Upper lobe of left lung (tissue), 6 donors: Measurements from ENCODE around the gene PADI6. TPM values are rescaled to one million over a fixed set of nuclear protein-coding genes. Genes with fewer than 3 reads are reported as not detected.

Source experiments
- ATAC-seq, 2 donors: fragments of 200-7000 bp; cut with Tn5 transposase; one replicate each; pipeline ENCODE4 v1.9.1; 2022; ENCODE audit warnings: mild to moderate bottlenecking in 2 of 2, moderate library complexity in 2 of 2; ENCODE audit not compliant: low FRiP score in 2 of 2
- DNase-seq, 2 donors: peaks; one replicate each; pipeline ENCODE4 v3.0.0-alpha.2; 2019 to 2020
- H3K27ac ChIP-seq, 4 donors: fragments of 200-600 bp; sonication (generic); one replicate each; pipeline ENCODE4 v1.5.1; 2016 to 2019
- H3K27me3 ChIP-seq, 4 donors: fragments of 200-600 bp; sonication (generic); one replicate each; pipeline ENCODE4 v1.5.1; 2017 to 2019
- H3K36me3 ChIP-seq, 4 donors: fragments of 200-600 bp; sonication (generic); one replicate each; pipeline ENCODE4 v1.5.1; 2016 to 2019
- H3K4me1 ChIP-seq, 4 donors: fragments of 200-600 bp; sonication (generic); one replicate each; pipeline ENCODE4 v1.5.1; 2018 to 2019
- H3K4me3 ChIP-seq, 4 donors: fragments of 200-600 bp; sonication (generic); one replicate each; pipeline ENCODE4 v1.5.1; 2017 to 2019; ENCODE audit warnings: mild to moderate bottlenecking in 2 of 4, moderate library complexity in 1 of 4
- H3K9me3 ChIP-seq, 4 donors: fragments of 200-600 bp; sonication (generic); one replicate each; pipeline ENCODE4 v1.5.1; 2018 to 2019
- EP300 ChIP-seq, 4 donors: sonication (generic); formaldehyde crosslinking; IDR thresholded peaks; one replicate each; pipeline ENCODE4 v1.5.1; 2017; ENCODE audit warnings: antibody characterized with exemption in 4 of 4, control low read depth in 2 of 4
- POLR2A ChIP-seq, 4 donors: fragments of 450-650 bp; IDR thresholded peaks; one replicate each; pipeline ENCODE4 v1.5.1; 2016 to 2017; ENCODE audit warnings: antibody characterized with exemption in 4 of 4, mild to moderate bottlenecking in 2 of 4
- POLR2AphosphoS5 ChIP-seq, 2 donors: sonication (generic); formaldehyde crosslinking; IDR thresholded peaks; one replicate each; pipeline ENCODE4 v1.5.1; 2017; ENCODE audit warnings: antibody characterized with exemption in 2 of 2
- WGBS, 2 donors: methylation state at CpG; one replicate each; pipeline ENCODE4 v1.1.5; 2017 to 2018; 5-methylcytosine and 5-hydroxymethylcytosine counted together
- total RNA-seq, 6 donors: library from RNA; depleted of rRNA in 4 of 6; stranded (reverse); fragments of >200 nt in 4 of 6; gene quantifications; one replicate each; pipeline versions ENCODE4 v1.1.0 to v1.2.1, GENCODE V29; 2016 to 2021
- TF ChIP-seq, protein P1 (sequence below), 6 experiments: fragments of 450-650 bp in 4 of 6; fragments of 200-600 bp in 2 of 6; sonication (generic) in 2 of 6; IDR thresholded peaks; one replicate each; pipeline ENCODE4 v1.5.1; 2016 to 2019; ENCODE audit warnings: antibody characterized with exemption in 6 of 6
- donor health status: DM: no; HTN: no; CAD: no; lungs with moderate emphysema.
- donor health status: DM: no; HTN: yes; CAD: no; lungs with severe emphysema.

PADI6 gene
- total RNA-seq, 6 donors from 2014 or later: not detected

DNA sequence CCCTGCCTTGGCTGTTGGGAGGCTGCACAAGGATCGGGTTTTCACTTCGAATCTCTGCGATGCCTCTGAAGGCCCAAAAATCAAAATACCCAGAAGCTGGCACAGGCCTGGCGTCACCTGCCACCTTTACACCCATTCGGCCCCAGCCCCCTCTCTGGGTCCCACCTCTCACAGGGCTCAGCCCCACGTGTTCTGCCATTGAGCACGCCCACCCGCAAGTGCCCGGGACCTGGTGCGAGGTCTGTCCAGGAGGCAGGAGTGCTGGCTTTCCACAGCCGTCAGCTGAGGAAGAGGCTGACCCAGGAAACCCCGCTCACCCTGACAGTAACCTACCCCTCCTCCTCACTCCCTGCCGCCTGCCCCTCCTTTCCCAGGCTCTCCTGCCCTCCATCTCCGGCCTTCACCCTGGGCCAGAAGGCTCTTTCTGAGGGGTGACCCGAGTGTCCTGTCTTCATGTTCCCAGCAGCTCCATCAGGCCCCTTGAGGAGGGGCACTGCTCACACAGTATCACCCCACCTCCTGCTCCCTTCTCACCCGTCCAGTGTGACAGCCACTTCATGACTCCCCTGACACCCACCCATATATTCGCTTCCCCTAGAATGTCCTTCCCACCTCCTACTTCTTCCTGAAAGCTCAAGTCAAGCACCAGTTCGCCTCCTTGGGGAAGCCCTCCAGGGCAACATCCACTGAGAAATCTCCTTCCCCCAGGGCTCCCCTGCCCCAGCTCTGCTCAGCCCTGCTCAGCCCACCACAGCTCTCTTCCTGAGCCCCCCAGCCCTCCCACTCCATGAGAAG, 54.0 kb downstream of the PADI6 start:
- WGBS, 2 donors: 89 to 95% methylated on average over 13 to 18 of the region's 18 CpGs
- peaks cover 16 to 88% (median 61%) of the 10 kb centered on the region in 4 donors for H3K36me3 ChIP-seq
- ATAC-seq: no peak
- DNase-seq: no peak
- no peak for TF ChIP-seq POLR2A (IDR thresholded peaks at IDR 0.05)
- TF ChIP-seq, protein P1, sequence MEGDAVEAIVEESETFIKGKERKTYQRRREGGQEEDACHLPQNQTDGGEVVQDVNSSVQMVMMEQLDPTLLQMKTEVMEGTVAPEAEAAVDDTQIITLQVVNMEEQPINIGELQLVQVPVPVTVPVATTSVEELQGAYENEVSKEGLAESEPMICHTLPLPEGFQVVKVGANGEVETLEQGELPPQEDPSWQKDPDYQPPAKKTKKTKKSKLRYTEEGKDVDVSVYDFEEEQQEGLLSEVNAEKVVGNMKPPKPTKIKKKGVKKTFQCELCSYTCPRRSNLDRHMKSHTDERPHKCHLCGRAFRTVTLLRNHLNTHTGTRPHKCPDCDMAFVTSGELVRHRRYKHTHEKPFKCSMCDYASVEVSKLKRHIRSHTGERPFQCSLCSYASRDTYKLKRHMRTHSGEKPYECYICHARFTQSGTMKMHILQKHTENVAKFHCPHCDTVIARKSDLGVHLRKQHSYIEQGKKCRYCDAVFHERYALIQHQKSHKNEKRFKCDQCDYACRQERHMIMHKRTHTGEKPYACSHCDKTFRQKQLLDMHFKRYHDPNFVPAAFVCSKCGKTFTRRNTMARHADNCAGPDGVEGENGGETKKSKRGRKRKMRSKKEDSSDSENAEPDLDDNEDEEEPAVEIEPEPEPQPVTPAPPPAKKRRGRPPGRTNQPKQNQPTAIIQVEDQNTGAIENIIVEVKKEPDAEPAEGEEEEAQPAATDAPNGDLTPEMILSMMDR (IDR thresholded peaks at IDR 0.05): no peak
- no peak for TF ChIP-seq POLR2AphosphoS5 (IDR thresholded peaks at IDR 0.05)
- TF ChIP-seq EP300 (IDR thresholded peaks at IDR 0.05): no peak
- H3K27ac ChIP-seq: no peak overlapping the region
- H3K4me3 ChIP-seq: no peak overlapping the region
- H3K9me3 ChIP-seq: no peaks in the 10 kb centered on the region
- peaks cover 0 to 31% (median 11%) of the 10 kb centered on the region in 4 donors for H3K4me1 ChIP-seq
- H3K27me3 ChIP-seq: no peaks in the 10 kb centered on the region

DNA sequence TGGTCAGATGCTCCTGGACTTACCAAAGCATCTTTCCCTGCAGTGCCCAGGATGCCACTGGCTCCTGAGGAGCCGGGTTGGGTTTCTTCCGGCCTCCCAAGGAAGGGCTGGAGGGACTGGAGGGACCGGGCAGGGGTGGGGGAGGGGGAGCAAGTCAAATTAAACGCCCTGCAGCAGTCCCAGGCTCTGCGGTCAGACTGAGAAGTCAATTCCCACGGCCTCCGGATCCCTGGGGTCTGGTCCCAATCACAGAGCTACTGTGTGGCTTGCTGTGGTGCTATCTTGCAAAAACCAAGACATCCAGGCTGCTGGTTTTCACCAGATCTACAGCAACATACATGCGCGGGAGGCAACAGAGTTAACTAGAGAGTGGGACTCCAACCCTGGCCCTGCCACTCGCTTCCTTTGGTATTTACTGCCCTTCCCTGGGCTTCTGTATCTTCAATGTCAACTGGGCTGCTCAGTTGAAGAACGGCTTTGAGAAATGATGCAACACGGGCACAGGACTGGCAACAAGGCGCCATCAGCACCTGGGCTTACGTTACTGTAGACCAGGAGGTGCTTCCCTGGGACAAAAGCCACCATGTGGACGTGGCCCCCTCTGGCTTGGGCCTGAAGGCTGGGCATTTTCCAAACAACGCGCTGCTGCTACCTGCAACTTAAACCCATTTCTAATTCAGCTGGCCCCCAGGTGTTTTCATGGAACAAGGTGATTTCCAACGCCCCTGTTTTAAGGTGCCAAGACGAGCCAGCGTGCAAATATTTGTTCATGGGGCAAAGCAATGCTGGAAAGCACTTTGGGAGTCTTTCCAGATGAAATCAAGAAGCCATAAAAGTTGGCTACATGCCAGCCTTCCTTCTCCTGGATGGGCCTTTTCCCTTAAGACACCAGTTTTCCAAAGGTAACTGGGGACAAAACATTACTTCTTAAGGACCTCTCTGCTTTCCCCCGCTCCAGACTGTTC, 56.0 kb downstream of the PADI6 start:
- Histone ChIP-seq H3K9me3 (no peaks in the 10 kb centered on the region), H3K27me3 (no peaks in the 10 kb centered on the region), H3K36me3 (peaks cover 12 to 73% (median 50%) of the 10 kb centered on the region in 4 donors), H3K4me1 (peaks cover 0 to 31% (median 18%) of the 10 kb centered on the region in 4 donors), H3K27ac (no peak overlapping the region), H3K4me3 (no peak overlapping the region)
- 77 to 81% methylated on average over 14 to 21 of the region's 21 CpGs for WGBS, 2 donors
- DNase-seq (no peak), ATAC-seq (no peak)
- TF ChIP-seq EP300 (IDR thresholded peaks at IDR 0.05) (no peak), POLR2AphosphoS5 (IDR thresholded peaks at IDR 0.05) (no peak), POLR2A (IDR thresholded peaks at IDR 0.05) (no peak)
- TF ChIP-seq, protein P1 (IDR thresholded peaks at IDR 0.05): no peak

DNA sequence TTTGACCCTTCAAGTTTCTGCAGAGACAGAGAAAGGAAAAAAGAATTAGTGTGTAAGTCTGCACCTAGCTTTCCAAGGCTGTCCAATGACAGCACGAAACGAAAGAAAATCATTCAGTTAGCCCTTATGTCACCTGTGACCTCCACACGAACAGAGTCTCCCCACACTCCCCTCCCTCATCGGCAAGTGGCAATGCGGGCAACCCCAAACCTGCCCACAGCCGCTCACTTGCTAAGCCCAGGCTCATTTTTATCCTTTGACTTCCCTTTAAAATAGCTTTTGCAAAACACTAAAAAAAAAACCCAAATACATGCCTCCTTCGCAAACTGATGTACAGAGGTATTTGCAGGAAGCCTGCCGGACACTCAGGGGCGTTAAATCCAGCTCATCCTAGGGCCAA, 57.2 kb downstream of the PADI6 start:
- Histone ChIP-seq H3K4me3 (no peak overlapping the region), H3K27me3 (no peaks in the 10 kb centered on the region), H3K36me3 (peaks cover 12 to 72% (median 43%) of the 10 kb centered on the region in 4 donors), H3K4me1 (peaks cover 0 to 35% (median 18%) of the 10 kb centered on the region in 4 donors), H3K9me3 (no peaks in the 10 kb centered on the region), H3K27ac (no peak overlapping the region)
- ATAC-seq: no peak
- DNase-seq: no peak
- WGBS, 2 donors: 82 to 85% methylated on average over 9 of the region's 9 CpGs
- no peak for TF ChIP-seq POLR2AphosphoS5 (IDR thresholded peaks at IDR 0.05)
- no peak for TF ChIP-seq POLR2A (IDR thresholded peaks at IDR 0.05)
- no peak for TF ChIP-seq EP300 (IDR thresholded peaks at IDR 0.05)
- TF ChIP-seq, protein P1 (IDR thresholded peaks at IDR 0.05): no peak

DNA sequence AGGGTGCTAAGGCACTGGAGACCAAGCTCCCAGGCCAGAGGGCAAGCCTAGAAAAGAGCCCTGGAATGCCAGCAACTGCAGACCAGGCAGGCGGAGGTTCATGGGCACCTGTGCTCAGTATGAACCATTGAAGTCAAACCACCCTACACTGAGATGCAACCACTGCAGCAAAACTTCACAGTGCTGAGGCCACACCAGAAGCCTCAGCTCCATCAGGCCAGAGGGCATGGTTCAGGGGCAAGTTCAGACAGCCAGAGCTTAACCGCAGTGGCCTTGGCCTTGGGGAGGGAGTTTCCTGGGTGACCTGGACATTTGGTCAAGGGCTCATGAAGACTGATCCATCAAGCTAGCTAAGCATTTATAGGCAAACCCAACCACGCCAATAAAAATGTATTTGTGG, 60.4 kb downstream of the PADI6 start:
- no peaks in the 10 kb centered on the region for H3K27me3 ChIP-seq
- H3K36me3 ChIP-seq: peaks cover 4 to 41% (median 18%) of the 10 kb centered on the region in 4 donors
- no peak for DNase-seq
- 100% methylated on average over 3 of the region's 3 CpGs for WGBS, 2 donors
- H3K9me3 ChIP-seq: no peaks in the 10 kb centered on the region
- peak overlapping the region in 3 of 4 donors; percentile 4 to 30 (median 8) for H3K27ac ChIP-seq
- no peak overlapping the region for H3K4me3 ChIP-seq
- TF ChIP-seq EP300 (IDR thresholded peaks at IDR 0.05): no peak
- no peak for TF ChIP-seq POLR2A (IDR thresholded peaks at IDR 0.05)
- no peak for TF ChIP-seq POLR2AphosphoS5 (IDR thresholded peaks at IDR 0.05)
- TF ChIP-seq, protein P1 (IDR thresholded peaks at IDR 0.05): no peak
- peaks cover 9 to 65% (median 32%) of the 10 kb centered on the region in 4 donors for H3K4me1 ChIP-seq
- ATAC-seq: peak in 1 of 2 donors; percentile 31
